NCI-H2227 (cell line): ENCODE results near the gene PLCG2.
"Not testable (repeated sequence)": the region's sequence is repeated elsewhere in the genome, so short reads cannot be mapped to it uniquely, and the experiment has no call there.

Source experiments
- DNase-seq: peaks from one replicate; lab custom pipeline; 2025; ENCODE audit not compliant: unreplicated experiment; lab: John Stamatoyannopoulos, UW

Gene PLCG2

GRCh38 chr16:81873843-81874752, 95.0 kb downstream of the PLCG2 start:
- peak; percentile 16 for DNase-seq

- no peak for DNase-seq
Measured at GRCh38 chr16:81875461-81875860, 96.4 kb downstream of the PLCG2 start.

- DNase-seq: no peak
Measured at GRCh38 chr16:81876273-81876900, 97.3 kb downstream of the PLCG2 start.

- DNase-seq: not testable (repeated sequence)
Measured at GRCh38 chr16:81877490-81877889, 98.4 kb downstream of the PLCG2 start.

- DNase-seq: no peak
Measured at GRCh38 chr16:81878529-81878928, 99.4 kb downstream of the PLCG2 start.

GRCh38 chr16:81879625-81880024, 100.5 kb downstream of the PLCG2 start:
- DNase-seq: no peak

GRCh38 chr16:81880816-81881215, 101.7 kb downstream of the PLCG2 start:
- DNase-seq: no peak

- DNase-seq: no peak
Measured at GRCh38 chr16:81881228-81881627, 102.1 kb downstream of the PLCG2 start.

GRCh38 chr16:81882559-81882958, 103.5 kb downstream of the PLCG2 start:
- no peak for DNase-seq

GRCh38 chr16:81883235-81883634, 104.1 kb downstream of the PLCG2 start:
- DNase-seq: no peak

GRCh38 chr16:81885976-81886586, 107.0 kb downstream of the PLCG2 start:
- DNase-seq: peak; percentile 7

GRCh38 chr16:81888520-81889394, 109.7 kb downstream of the PLCG2 start:
- no peak for DNase-seq

- no peak for DNase-seq
Measured at GRCh38 chr16:81891736-81892364, 112.8 kb downstream of the PLCG2 start.

GRCh38 chr16:81894592-81894991, 115.5 kb downstream of the PLCG2 start:
- no peak for DNase-seq

GRCh38 chr16:81896902-81897301, 117.8 kb downstream of the PLCG2 start:
- DNase-seq: no peak

- DNase-seq: no peak
Measured at GRCh38 chr16:81899601-81900000, 120.5 kb downstream of the PLCG2 start.

- DNase-seq: no peak
Measured at GRCh38 chr16:81900014-81900413, 120.9 kb downstream of the PLCG2 start.

- DNase-seq: no peak
Measured at GRCh38 chr16:81900456-81900855, 121.4 kb downstream of the PLCG2 start.

- DNase-seq: no peak
Measured at GRCh38 chr16:81901484-81901883, 122.4 kb downstream of the PLCG2 start.

GRCh38 chr16:81902025-81902424, 122.9 kb downstream of the PLCG2 start:
- DNase-seq: no peak
